Ishikawa (cell line): Measurements from ENCODE around the gene CMPK2.

Experiments used
- CEBPB ChIP-seq: IDR thresholded peaks from 2 replicates; pipeline ENCODE4 v1.6.1; 2012
- CREB1 ChIP-seq: IDR thresholded peaks from 2 replicates; pipeline ENCODE4 v1.6.1; 2012; ENCODE audit warnings: low read depth
- EGR1 ChIP-seq: IDR thresholded peaks from 2 replicates; pipeline ENCODE4 v1.6.1; 2012
- EP300 ChIP-seq: IDR thresholded peaks from 2 replicates; pipeline ENCODE4 v1.6.1; 2012; ENCODE audit warnings: borderline replicate concordance
- FOXM1 ChIP-seq: IDR thresholded peaks from 2 replicates; pipeline ENCODE4 v1.6.1; 2012; ENCODE audit warnings: low read depth, borderline replicate concordance
- MAX ChIP-seq: IDR thresholded peaks from 2 replicates; pipeline ENCODE4 v1.6.1; 2012
- NFIC ChIP-seq: IDR thresholded peaks from 2 replicates; pipeline ENCODE4 v1.6.1; 2012
- RAD21 ChIP-seq: IDR thresholded peaks from 2 replicates; pipeline ENCODE4 v1.6.1; 2012; ENCODE audit warnings: low read depth
- REST ChIP-seq: IDR thresholded peaks from 2 replicates; pipeline ENCODE4 v1.6.1; 2012; ENCODE audit warnings: low read depth, mild to moderate bottlenecking
- TAF1 ChIP-seq: IDR thresholded peaks from 2 replicates; pipeline ENCODE4 v1.6.1; 2012; ENCODE audit warnings: low read depth, mild to moderate bottlenecking
- TCF12 ChIP-seq: IDR thresholded peaks from 2 replicates; pipeline ENCODE4 v1.6.1; 2012; ENCODE audit warnings: low read depth
- TEAD4 ChIP-seq: IDR thresholded peaks from 2 replicates; pipeline ENCODE4 v1.6.1; 2012
- USF1 ChIP-seq: IDR thresholded peaks from 2 replicates; pipeline ENCODE4 v1.6.1; 2012
- YY1 ChIP-seq: IDR thresholded peaks from 2 replicates; pipeline ENCODE4 v1.6.1; 2012; ENCODE audit warnings: low read depth
- ZBTB7A ChIP-seq: IDR thresholded peaks from 2 replicates; pipeline ENCODE4 v1.6.1; 2012; ENCODE audit warnings: low read depth

The CMPK2 gene

GRCh38 chr2:6828299-6828584 lies 37.5 kb downstream of the CMPK2 start:
- TF ChIP-seq TCF12, result no peak

- TF ChIP-seq FOXM1 (no peak), EP300 (no peak), TAF1 (no peak), ZBTB7A (no peak), CEBPB (no peak), CREB1 (no peak), TEAD4 (no peak), RAD21 (no peak), MAX (no peak), YY1 (no peak), TCF12 (no peak), EGR1 (no peak), NFIC (no peak), REST (no peak), USF1 (no peak)
These were observed 38.0 kb downstream of the CMPK2 start for GRCh38 chr2:6827566-6828298.

- TF ChIP-seq RAD21 (peak; percentile 75), NFIC (no peak)
These were observed 39.4 kb downstream of the CMPK2 start for GRCh38 chr2:6826081-6826913.

- TF ChIP-seq NFIC (no peak), EGR1 (no peak), TCF12 (no peak), TEAD4 (no peak), MAX (no peak), CEBPB (peak; percentile 70), TAF1 (no peak), USF1 (peak; percentile 26; the same call in 1 of the 2 replicates), FOXM1 (no peak), YY1 (no peak), ZBTB7A (no peak)
These were observed 40.7 kb downstream of the CMPK2 start for GRCh38 chr2:6824962-6825361.

- no peak for TF ChIP-seq USF1
- no peak for TF ChIP-seq EGR1
- no peak for TF ChIP-seq CREB1
- TF ChIP-seq TEAD4, result no peak
- no peak for TF ChIP-seq TAF1
- no peak for TF ChIP-seq TCF12
- TF ChIP-seq ZBTB7A, result no peak
- TF ChIP-seq YY1, result no peak
- no peak for TF ChIP-seq MAX
- TF ChIP-seq RAD21, result no peak
- TF ChIP-seq CEBPB, result no peak
- TF ChIP-seq REST, result no peak
- no peak for TF ChIP-seq EP300
- no peak for TF ChIP-seq NFIC
These were observed 42.6 kb downstream of the CMPK2 start for GRCh38 chr2:6823111-6823510.
